ENCODE measurements around the gene ZNF512B.
"Not testable (repeated sequence)": the region's sequence is repeated elsewhere in the genome, so short reads cannot be mapped to it uniquely, and the experiment has no call there.

ZNF512B gene

DNA sequence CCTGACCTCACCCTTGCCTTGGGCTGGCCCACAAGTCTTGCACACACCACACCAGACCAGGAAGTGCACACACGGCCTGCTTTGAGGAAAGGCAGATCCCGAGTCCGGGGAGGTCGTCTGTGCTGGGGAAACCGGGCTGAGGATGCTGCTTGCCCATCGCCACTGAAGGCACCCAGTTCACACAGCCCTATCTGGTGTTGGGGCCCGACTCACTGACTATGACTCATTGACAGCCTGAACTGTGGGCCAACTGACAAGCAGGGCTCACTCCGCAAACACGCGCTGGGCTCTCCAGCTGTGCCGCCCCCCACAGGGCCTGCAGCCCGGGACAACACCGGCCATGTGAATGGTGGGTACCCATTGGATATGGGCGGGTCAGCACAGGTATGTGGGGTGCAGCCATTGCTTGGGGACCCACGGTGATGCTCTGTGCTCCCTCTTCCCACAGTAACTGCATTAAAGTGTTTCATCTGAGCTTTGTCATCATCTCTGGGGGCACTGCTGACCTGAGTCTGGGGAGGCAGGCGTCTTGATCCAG lies 8.1 kb upstream of the ZNF512B start:
- Histone ChIP-seq H3K9me3 (replicated peaks; ENCODE audit: insufficient read depth, low read length) (no peaks in the 10 kb centered on the region), H3K4me2 (ENCODE audit: low read depth, low read length) (peak overlapping the region; percentile 83; the same call in 1 of the 2 replicates), H3K79me2 (ENCODE audit: low read length) (peaks cover 22% of the 10 kb centered on the region), H3K9me2 (replicated peaks; ENCODE audit: insufficient read depth, low read length) (no peaks in the 10 kb centered on the region), H3K27ac (ENCODE audit: low read length) (no peak overlapping the region), H3F3A (ENCODE audit: insufficient read depth, low read length) (peaks cover 17% of the 10 kb centered on the region), H3K36me3 (replicated peaks; ENCODE audit: insufficient read depth, low read length) (no peaks in the 10 kb centered on the region), H2AFZ (ENCODE audit: low read length) (no peak overlapping the region), H3K27me3 (replicated peaks; ENCODE audit: insufficient read depth, low read length) (no peaks in the 10 kb centered on the region), H3K9ac (ENCODE audit: low read length) (no peak overlapping the region), H3K4me1 (ENCODE audit: low read length) (peaks cover 13% of the 10 kb centered on the region), H4K20me1 (ENCODE audit: insufficient read depth, low read length) (no peaks in the 10 kb centered on the region), H3K4me3 (ENCODE audit: low read length) (peak overlapping the region; percentile 72; the same call in 1 of the 2 replicates)
- TF ChIP-seq EZH2phosphoT487 (IDR thresholded peaks at IDR 0.05; ENCODE audit: low read length): no peak
- TF ChIP-seq, protein P1, sequence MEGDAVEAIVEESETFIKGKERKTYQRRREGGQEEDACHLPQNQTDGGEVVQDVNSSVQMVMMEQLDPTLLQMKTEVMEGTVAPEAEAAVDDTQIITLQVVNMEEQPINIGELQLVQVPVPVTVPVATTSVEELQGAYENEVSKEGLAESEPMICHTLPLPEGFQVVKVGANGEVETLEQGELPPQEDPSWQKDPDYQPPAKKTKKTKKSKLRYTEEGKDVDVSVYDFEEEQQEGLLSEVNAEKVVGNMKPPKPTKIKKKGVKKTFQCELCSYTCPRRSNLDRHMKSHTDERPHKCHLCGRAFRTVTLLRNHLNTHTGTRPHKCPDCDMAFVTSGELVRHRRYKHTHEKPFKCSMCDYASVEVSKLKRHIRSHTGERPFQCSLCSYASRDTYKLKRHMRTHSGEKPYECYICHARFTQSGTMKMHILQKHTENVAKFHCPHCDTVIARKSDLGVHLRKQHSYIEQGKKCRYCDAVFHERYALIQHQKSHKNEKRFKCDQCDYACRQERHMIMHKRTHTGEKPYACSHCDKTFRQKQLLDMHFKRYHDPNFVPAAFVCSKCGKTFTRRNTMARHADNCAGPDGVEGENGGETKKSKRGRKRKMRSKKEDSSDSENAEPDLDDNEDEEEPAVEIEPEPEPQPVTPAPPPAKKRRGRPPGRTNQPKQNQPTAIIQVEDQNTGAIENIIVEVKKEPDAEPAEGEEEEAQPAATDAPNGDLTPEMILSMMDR (IDR thresholded peaks at IDR 0.05; ENCODE audit: low read length): no peak
- TF ChIP-seq EZH2 (optimal IDR thresholded peaks at IDR 0.05; ENCODE audit: low read depth, low read length): no peak
- DNase-seq: no peak

DNA sequence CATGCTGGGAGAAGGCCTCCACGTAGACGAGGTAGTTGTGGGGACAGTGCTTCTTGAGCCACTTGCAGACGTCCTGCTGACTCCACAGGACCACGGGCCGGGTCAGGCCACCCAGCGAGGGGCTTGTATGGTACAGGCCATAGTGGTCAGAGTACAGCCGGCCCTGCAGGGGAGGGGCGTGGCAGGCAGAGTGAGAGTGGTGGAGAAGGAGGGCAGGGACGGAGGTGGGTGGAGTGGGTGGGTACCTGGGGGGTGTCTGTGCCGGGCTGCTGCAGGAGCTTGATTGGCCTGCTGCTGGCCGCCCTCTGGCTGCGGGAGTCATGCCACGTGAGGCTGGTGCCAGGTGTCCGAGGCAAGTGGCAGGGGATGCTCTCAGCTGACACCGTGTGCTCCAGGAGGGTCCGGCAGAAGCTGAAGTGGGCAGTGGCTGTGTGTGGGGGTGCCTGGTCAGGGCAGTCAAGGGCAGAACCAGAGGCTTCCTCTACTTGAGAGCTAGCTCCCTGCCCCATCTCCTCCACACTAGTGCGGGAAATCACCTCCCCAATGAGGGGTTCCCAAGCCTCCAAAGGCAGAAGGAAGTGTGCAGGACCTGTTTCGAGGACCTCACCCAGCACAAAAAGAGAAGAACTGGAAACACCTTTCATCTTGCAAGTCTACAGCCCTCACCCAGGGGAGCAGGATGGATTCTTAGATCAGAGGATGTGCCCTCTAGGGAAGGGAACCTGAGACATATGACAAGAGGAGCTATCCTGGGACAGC lies 7.4 kb upstream of the ZNF512B start:
- Histone ChIP-seq H3K27me3 (replicated peaks; ENCODE audit: insufficient read depth, low read length) (no peaks in the 10 kb centered on the region), H3K36me3 (replicated peaks; ENCODE audit: insufficient read depth, low read length) (no peaks in the 10 kb centered on the region), H3K4me1 (ENCODE audit: low read length) (peaks cover 13% of the 10 kb centered on the region), H3F3A (ENCODE audit: insufficient read depth, low read length) (peaks cover 17% of the 10 kb centered on the region), H3K79me2 (ENCODE audit: low read length) (peaks cover 16% of the 10 kb centered on the region), H3K27ac (ENCODE audit: low read length) (no peak overlapping the region), H4K20me1 (ENCODE audit: insufficient read depth, low read length) (no peaks in the 10 kb centered on the region), H3K9me2 (replicated peaks; ENCODE audit: insufficient read depth, low read length) (no peaks in the 10 kb centered on the region), H3K4me3 (ENCODE audit: low read length) (no peak overlapping the region), H3K9me3 (replicated peaks; ENCODE audit: insufficient read depth, low read length) (no peaks in the 10 kb centered on the region), H3K9ac (ENCODE audit: low read length) (no peak overlapping the region), H3K4me2 (ENCODE audit: low read depth, low read length) (no peak overlapping the region), H2AFZ (ENCODE audit: low read length) (no peak overlapping the region)
- no peak for TF ChIP-seq EZH2phosphoT487 (IDR thresholded peaks at IDR 0.05; ENCODE audit: low read length)
- TF ChIP-seq, protein P1 (IDR thresholded peaks at IDR 0.05; ENCODE audit: low read length): no peak
- TF ChIP-seq EZH2 (optimal IDR thresholded peaks at IDR 0.05; ENCODE audit: low read depth, low read length): no peak
- DNase-seq: no peak

DNA sequence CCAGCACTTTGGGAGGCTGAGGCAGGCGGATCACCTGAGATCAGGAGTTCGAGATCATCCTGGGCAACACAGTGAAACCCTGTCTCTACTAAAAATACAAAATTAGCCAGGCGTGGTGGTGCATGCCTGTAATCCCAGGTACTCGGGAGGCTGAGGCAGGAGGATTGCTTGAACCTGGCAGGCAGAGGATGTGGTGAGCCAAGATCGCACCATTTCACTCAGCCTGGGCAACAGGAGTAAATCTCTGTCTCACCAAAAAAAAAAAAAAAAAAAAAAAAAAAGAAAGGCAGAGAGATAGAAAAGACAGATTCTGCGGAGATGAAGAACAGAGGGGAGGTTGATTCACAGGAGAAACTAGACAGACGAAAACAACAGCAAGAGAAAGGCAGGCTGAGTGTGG lies 6.8 kb upstream of the ZNF512B start:
- not testable (repeated sequence) for DNase-seq; H3K9me2 ChIP-seq (replicated peaks; ENCODE audit: insufficient read depth, low read length); H4K20me1 ChIP-seq (ENCODE audit: insufficient read depth, low read length); H3K4me3 ChIP-seq (ENCODE audit: low read length); H3K9ac ChIP-seq (ENCODE audit: low read length); H3K36me3 ChIP-seq (replicated peaks; ENCODE audit: insufficient read depth, low read length); H3K79me2 ChIP-seq (ENCODE audit: low read length); H3K27me3 ChIP-seq (replicated peaks; ENCODE audit: insufficient read depth, low read length); H3K27ac ChIP-seq (ENCODE audit: low read length); H2AFZ ChIP-seq (ENCODE audit: low read length); H3K4me2 ChIP-seq (ENCODE audit: low read depth, low read length); H3K9me3 ChIP-seq (replicated peaks; ENCODE audit: insufficient read depth, low read length)
- Histone ChIP-seq H3F3A (ENCODE audit: insufficient read depth, low read length) (peaks cover 17% of the 10 kb centered on the region), H3K4me1 (ENCODE audit: low read length) (peaks cover 13% of the 10 kb centered on the region)

Data from MM.1S (cell line).